Stimulated activated CD8-positive, alpha-beta memory T cell treated with anti-CD3 and anti-CD28 coated beads, Interleukin-4, amount 100 ng/mL, for 1 hour (primary cell): ENCODE data around the gene HCN2.
A peak's percentile ranks its signal among the peaks of the same experiment; 100 is the strongest.

Experiments
- DNase-seq, 2 donors: peaks; one replicate each; pipeline ENCODE4 v3.0.0-alpha.2; 2020; ENCODE audit warnings: low read depth in 2 of 2, low spot score in 1 of 2

The HCN2 gene

GRCh38 chr19:651114-651818 is 61.6 kb downstream of the HCN2 start:
- no peak for DNase-seq

- no peak for DNase-seq
Measured at GRCh38 chr19:651991-652390, 62.3 kb downstream of the HCN2 start.

- no peak for DNase-seq
Measured at GRCh38 chr19:652467-653389, 63.0 kb downstream of the HCN2 start.

GRCh38 chr19:653425-653824 is 63.7 kb downstream of the HCN2 start:
- no peak for DNase-seq

- no peak for DNase-seq
Measured at GRCh38 chr19:655691-656090, 66.0 kb downstream of the HCN2 start.

GRCh38 chr19:656751-657559 is 67.3 kb downstream of the HCN2 start:
- no peak for DNase-seq

- DNase-seq: no peak
Measured at GRCh38 chr19:657611-658010, 67.9 kb downstream of the HCN2 start.

GRCh38 chr19:658059-658839 is 68.6 kb downstream of the HCN2 start:
- DNase-seq: no peak

GRCh38 chr19:658916-659839 is 69.5 kb downstream of the HCN2 start:
- no peak for DNase-seq

GRCh38 chr19:660793-661426 is 71.2 kb downstream of the HCN2 start:
- DNase-seq: no peak

GRCh38 chr19:661427-662196 is 71.9 kb downstream of the HCN2 start:
- peak; percentile 36 to 52 for DNase-seq

- peak; percentile 44 to 49 for DNase-seq
Measured at GRCh38 chr19:662207-662961, 72.7 kb downstream of the HCN2 start.

GRCh38 chr19:662962-663681 is 73.4 kb downstream of the HCN2 start, which contains the start of gene RNF126:
Gene RNF126, minus strand, starts transcription at chr19:663214. Its CDS starts 93 bp downstream, at chr19:663121.
- peak; percentile 93 to 94 for DNase-seq

GRCh38 chr19:663682-664117 is 74.0 kb downstream of the HCN2 start:
- no peak for DNase-seq

- peak; percentile 57 to 64 for DNase-seq
Measured at GRCh38 chr19:664913-665443, 75.3 kb downstream of the HCN2 start.
